ENCODE results near the gene RCOR1.

RCOR1 gene

GRCh38 chr14:102768223-102769048 lies 176.0 kb downstream of the RCOR1 start:
- TF ChIP-seq REST (IDR thresholded peaks at IDR 0.05; ENCODE audit: insufficient replicate concordance, low read depth) (no peak), SPI1 (IDR thresholded peaks at IDR 0.05; ENCODE audit: borderline replicate concordance, low read depth) (peak; percentile 99), CTCF (IDR thresholded peaks at IDR 0.05; ENCODE audit: insufficient read depth, low read length) (no peak), POLR2AphosphoS5 (IDR thresholded peaks at IDR 0.05; ENCODE audit: low read depth) (0 out of 2 replicates have a peak, but pooled peaks have one; percentile 22), GABPA (IDR thresholded peaks at IDR 0.05; ENCODE audit: low read depth) (no peak)
- H3K27me3 ChIP-seq (ENCODE audit: insufficient read depth, poor library complexity, severe bottlenecking) = no peaks in the 10 kb centered on the region
- peak overlapping the region; percentile 42 for H3K27ac ChIP-seq (replicated peaks)
- DNase-seq (ENCODE audit: low read depth in 1 of 2, low spot score in 1 of 2) = peak in 1 of 2 experiments; percentile 89
- no peak overlapping the region for H3K4me3 ChIP-seq (replicated peaks; ENCODE audit: insufficient read depth, low read length)

- DNase-seq (ENCODE audit: low read depth in 1 of 2, low spot score in 1 of 2) = no peak
- Histone ChIP-seq H3K4me3 (replicated peaks; ENCODE audit: insufficient read depth, low read length) (no peak overlapping the region), H3K27me3 (ENCODE audit: insufficient read depth, poor library complexity, severe bottlenecking) (no peaks in the 10 kb centered on the region), H3K27ac (replicated peaks) (peak overlapping the region; percentile 42)
- TF ChIP-seq REST (IDR thresholded peaks at IDR 0.05; ENCODE audit: insufficient replicate concordance, low read depth) (no peak), SPI1 (IDR thresholded peaks at IDR 0.05; ENCODE audit: borderline replicate concordance, low read depth) (no peak), GABPA (IDR thresholded peaks at IDR 0.05; ENCODE audit: low read depth) (no peak), CTCF (IDR thresholded peaks at IDR 0.05; ENCODE audit: insufficient read depth, low read length) (no peak), POLR2AphosphoS5 (IDR thresholded peaks at IDR 0.05; ENCODE audit: low read depth) (no peak)
Observed at GRCh38 chr14:102769049-102769327, 176.5 kb downstream of the RCOR1 start.

GRCh38 chr14:102770147-102771123 lies 178.0 kb downstream of the RCOR1 start:
- H3K4me3 ChIP-seq (replicated peaks; ENCODE audit: insufficient read depth, low read length) = no peak overlapping the region
- no peak overlapping the region for H3K27ac ChIP-seq (replicated peaks)
- TF ChIP-seq GABPA (IDR thresholded peaks at IDR 0.05; ENCODE audit: low read depth) = no peak
- no peak for TF ChIP-seq REST (IDR thresholded peaks at IDR 0.05; ENCODE audit: insufficient replicate concordance, low read depth)
- DNase-seq (ENCODE audit: low read depth in 1 of 2, low spot score in 1 of 2) = no peak
- no peaks in the 10 kb centered on the region for H3K27me3 ChIP-seq (ENCODE audit: insufficient read depth, poor library complexity, severe bottlenecking)

All from HL-60 (cell line).